WTC11 (cell line): ENCODE results near the gene NECTIN4.

ENCODE experiments used
- CTCF ChIP-seq: fragments of 200-600 bp; IDR thresholded peaks from 2 replicates; pipeline ENCODE4 v1.8.0; 2022; ENCODE audit warnings: antibody characterized with exemption
- ETV6 ChIP-seq: sonication (generic); formaldehyde crosslinking; IDR thresholded peaks from 2 replicates; pipeline ENCODE4 v1.8.1; 2022; ENCODE audit warnings: mild to moderate bottlenecking, missing genetic modification reagents
- JUN ChIP-seq: sonication (generic); formaldehyde crosslinking; IDR thresholded peaks from 2 replicates; pipeline ENCODE4 v1.8.0; 2023; ENCODE audit warnings: mild to moderate bottlenecking, missing genetic modification reagents
- NFE2L1 ChIP-seq: sonication (generic); formaldehyde crosslinking; IDR thresholded peaks from 2 replicates; pipeline ENCODE4 v1.8.1; 2023; ENCODE audit warnings: missing genetic modification reagents
- NFYB ChIP-seq: sonication (generic); formaldehyde crosslinking; conservative IDR thresholded peaks from 2 replicates; pipeline ENCODE4 v1.8.0; 2022; ENCODE audit warnings: low read depth, missing genetic modification reagents
- PREB ChIP-seq: sonication (generic); formaldehyde crosslinking; IDR thresholded peaks from 2 replicates; pipeline ENCODE4 v1.8.1; 2022; ENCODE audit warnings: mild to moderate bottlenecking, missing genetic modification reagents, moderate library complexity, borderline replicate concordance
- SP1 ChIP-seq: sonication (generic); formaldehyde crosslinking; conservative IDR thresholded peaks from 2 replicates; pipeline ENCODE4 v1.8.1; 2022; ENCODE audit warnings: missing genetic modification reagents
- ZBTB21 ChIP-seq: sonication (generic); formaldehyde crosslinking; IDR thresholded peaks from 2 replicates; pipeline ENCODE4 v1.8.1; 2023; ENCODE audit warnings: mild to moderate bottlenecking, missing genetic modification reagents, borderline replicate concordance
- ZBTB43 ChIP-seq: sonication (generic); formaldehyde crosslinking; IDR thresholded peaks from 2 replicates; pipeline ENCODE4 v1.8.1; 2023; ENCODE audit warnings: mild to moderate bottlenecking, missing genetic modification reagents
- ZNF232 ChIP-seq: sonication (generic); formaldehyde crosslinking; IDR thresholded peaks from 2 replicates; pipeline ENCODE4 v1.8.0; 2022; ENCODE audit warnings: mild to moderate bottlenecking, missing genetic modification reagents
- ZNF281 ChIP-seq: sonication (generic); formaldehyde crosslinking; IDR thresholded peaks from 2 replicates; pipeline ENCODE4 v1.8.0; 2023; ENCODE audit warnings: mild to moderate bottlenecking, missing genetic modification reagents

DNA sequence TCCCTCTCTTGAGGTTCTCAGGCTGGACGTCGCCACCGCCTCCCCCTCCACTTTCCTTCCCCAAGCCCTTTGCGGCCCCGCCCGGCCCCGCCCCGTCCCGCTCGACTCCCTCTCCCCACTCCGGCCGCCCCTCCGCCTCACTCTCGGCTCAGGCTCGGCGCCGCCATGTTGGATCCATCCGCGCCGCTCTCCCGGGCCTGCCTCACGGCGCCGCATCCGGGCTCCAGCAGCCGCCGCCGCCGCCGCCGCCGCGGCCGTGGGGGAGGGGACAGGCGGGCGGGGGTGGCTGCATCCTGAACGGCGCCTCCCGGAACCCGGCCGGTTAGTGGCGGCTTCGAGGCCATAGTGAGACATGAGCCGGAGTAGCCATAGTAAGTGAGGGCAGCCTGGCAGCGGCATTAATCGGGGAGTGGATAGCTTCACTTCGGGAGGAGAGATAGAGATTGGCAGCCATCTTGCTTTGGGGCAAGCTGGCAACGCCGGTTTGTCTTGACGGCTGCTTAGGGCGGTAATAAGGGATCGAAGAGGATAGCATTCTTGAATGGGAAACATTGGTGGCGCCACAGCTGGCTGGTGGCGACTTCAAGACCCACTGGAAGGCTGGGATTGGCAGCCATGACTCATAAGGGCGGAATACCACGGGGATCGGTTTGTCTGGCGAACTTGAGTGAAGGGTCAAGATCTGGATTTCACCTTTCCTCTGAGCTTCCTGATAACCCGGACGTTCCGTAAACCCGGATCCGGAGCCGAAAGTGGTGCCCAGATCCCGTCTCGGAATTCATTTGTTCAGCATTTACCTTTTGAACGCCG is 43.3 kb upstream of the NECTIN4 start, which contains the start of gene DEDD:
- TF ChIP-seq NFE2L1, result no peak
- TF ChIP-seq SP1 (CRISPR knock-in tag), result peak; percentile 60; the same call in 1 of the 2 replicates
- no peak; the same call in none of the 2 replicates for TF ChIP-seq ETV6
- TF ChIP-seq JUN (CRISPR knock-in tag), result no peak
- no peak for TF ChIP-seq CTCF
- TF ChIP-seq ZBTB21 (CRISPR knock-in tag), result no peak
- TF ChIP-seq ZNF281 (CRISPR knock-in tag), result no peak; the same call in 1 of the 2 replicates
- no peak for TF ChIP-seq PREB
- TF ChIP-seq ZBTB43 (CRISPR knock-in tag), result no peak
- TF ChIP-seq NFYB (CRISPR knock-in tag), result no peak
- TF ChIP-seq ZNF232, result no peak
